Activated effector memory CD4-positive, alpha-beta T cell treated with Interleukin-2 at 50 U/mL for 16 hours (primary cell): Measurements from ENCODE around the gene CTBP1.

ENCODE experiments used
- DNase-seq: peaks from one replicate; pipeline ENCODE4 v3.0.0-alpha.2; 2020

The CTBP1 gene

DNA sequence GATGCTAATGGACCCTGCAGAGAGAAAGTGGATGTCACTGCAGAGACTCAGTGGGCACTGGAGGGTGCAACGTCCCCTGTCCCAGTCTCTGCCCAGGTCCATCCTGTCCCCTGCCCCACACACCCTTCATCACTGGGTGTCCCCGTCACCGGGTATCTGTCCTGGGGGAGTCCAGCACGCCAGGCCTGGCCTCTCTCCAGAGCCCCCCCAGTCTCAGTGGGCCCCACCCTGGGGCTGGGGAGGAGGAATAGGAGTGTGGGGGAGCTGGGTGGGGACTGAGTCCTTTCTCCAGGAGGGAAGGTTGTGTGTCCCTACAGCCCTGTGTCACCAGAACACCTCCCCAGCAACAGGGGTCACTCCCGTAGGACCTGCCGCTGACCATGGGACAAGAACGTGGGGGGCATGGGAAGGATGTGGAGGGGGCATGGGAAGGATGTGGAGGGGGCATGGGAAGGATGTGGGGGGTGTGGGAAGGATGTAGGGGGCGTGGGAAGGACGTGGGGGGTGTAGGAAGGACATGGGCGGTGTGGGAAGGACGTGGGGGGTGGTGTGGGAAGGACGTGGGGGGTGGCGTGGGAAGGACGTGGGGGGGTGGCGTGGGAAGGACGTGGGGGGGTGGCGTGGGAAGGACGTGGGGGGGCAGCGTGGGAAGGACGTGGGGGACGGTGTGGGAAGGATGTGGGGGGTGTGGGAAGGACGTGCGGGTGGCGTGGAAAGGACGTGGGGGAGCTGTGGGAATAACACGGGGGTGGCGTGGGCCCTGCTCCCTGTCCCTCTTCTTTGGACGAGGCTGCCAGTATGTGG is 55.5 kb downstream of the CTBP1 start:
- no peak for DNase-seq

DNA sequence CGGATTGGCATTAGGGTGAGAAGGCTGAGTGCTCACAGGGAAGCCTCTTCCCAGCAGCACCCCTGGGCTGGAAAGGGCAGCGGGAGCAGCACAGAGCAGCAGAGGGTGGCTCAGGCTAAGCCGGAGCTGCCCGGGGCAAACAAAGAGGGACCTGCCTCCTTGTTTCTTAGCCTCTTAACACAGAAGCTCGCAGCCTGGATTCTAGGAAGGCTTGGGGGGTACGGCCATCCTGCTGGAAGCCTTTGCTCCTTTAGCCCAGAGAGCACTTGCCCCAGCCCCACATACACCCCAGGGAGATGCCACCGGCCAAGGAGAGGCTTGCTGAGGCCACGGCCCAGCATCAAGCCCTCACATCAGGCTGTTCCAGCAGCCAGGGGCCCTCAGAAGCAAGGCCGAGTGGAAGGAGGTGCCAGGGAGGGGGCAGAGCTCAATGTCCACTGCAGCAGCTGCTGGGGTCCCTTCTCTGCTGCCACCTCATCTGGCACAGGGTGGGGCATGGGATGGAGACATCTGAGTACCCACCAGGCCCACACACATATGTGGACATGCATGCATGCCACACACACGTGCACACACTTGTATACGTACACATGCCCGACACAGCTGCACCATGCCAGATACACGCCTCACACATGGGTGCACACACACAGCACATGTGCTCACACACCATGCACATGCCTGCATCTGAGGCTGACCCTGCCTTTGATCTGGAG is 56.3 kb downstream of the CTBP1 start:
- no peak for DNase-seq

DNA sequence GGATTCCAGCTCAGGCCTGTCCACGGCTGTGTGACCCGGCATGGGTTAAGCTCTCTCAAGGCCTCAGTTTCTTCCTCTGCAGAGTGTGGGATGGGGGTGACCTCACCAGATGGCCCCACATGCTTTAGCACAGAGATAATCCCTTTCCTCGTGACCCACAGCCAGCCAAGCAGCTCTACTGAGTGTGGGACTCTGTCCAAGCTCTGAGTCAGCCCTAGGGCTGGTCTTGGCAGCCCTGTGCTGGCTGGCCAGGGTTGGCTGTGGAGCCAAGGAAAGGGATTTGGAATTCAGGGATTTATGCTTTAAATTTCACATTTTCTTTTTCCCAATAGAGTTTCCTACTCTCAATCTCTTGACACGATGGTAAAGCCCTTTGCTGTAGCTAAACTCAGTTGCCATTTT is 56.8 kb downstream of the CTBP1 start:
- DNase-seq, result no peak

DNA sequence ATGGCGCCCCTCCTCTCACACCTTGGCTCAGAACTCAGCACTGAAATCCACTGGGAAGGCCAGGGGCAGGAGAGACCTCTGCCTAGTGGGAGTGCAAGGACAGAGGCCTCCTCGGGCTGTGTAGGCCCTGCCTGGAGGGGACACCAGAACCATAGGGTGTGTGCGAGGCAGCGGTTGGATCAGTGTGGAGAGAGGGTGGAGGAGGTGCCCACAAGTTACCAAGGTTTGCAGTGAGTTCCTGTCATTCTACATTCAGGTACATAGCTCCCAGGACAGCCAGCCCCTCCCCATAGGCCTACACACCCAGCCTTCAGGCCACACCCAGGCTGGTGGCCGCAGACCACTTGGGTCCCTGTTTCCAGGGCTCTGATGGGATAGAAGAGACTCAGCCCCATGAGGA is 57.3 kb downstream of the CTBP1 start:
- DNase-seq, result no peak

DNA sequence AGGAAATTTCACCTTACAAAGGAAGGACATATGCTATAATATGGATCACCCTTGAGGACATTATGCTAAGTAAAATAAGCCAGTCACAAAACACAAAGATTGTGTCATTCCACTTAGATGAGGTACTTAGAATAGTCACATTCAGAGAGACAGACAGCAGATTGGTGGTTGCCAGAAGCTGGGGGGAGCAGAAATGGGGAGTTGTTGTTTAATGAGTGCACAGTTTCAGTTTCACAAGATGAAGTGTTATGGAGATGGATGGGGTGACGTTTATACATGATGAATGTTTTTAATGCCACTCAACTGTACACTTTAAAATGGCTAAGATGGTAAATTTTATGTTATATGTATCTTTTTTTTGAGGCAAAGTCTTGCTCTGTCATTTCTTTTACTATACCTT is 61.7 kb downstream of the CTBP1 start:
- DNase-seq, result no peak

DNA sequence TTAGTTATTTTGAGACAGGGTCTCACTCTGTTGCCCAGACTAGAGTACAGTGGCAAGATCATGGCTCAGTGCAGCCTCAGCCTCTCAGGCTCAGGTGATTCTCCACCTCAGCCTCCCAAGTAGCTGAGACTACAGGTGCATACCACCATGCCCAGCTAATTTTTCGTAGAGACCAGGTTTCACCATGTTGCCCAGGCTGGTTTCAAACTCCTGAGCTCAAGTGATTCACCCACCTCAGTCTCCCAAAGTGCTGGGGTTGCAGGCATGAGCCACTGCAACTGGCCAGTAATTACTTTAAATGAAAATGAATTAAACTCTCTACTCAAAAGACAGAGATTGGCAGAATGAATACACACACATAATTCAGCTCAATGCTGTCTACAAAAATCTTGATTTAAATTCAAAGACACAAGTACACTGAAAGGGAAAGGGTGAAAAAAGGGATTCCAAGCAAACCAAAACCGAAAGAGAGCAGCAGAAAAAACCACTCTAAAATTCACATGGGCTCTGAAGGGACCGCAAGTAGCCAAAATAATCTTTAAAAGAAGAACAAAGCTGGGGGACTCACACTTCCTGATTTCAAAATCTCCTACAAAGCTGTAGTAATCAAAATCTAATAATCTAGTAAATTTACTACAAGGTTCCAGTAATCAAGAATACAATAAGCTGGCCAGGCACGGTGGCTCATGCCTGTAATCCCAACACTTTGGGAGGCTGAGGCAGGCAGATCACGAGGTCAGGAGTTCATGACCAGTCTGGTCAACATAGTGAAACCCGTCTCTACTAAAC is 64.8 kb downstream of the CTBP1 start:
- no peak for DNase-seq

- DNase-seq, result no peak
Observed at GRCh38 chr4:1182313-1182712, 66.6 kb downstream of the CTBP1 start.

DNA sequence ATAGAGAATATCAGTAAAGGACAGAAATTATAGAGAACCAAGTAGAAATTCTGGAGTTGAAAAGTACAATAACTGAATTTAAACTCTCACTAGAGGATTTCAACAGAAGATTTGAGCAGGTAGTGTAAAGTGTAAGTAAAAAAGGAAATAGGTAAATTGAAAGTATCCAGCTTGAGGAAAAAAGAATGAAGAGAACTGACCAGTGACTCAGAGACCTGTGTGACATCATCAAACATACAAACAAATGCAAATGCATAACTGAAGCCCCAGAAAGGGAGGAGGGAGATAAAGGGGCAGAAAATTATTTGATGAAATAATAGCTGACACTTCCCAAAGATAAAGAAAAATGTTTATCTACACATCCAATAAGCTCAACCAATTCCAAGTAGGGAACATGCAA is 68.3 kb downstream of the CTBP1 start:
- no peak for DNase-seq

- no peak for DNase-seq
Observed at GRCh38 chr4:1179976-1180375, 69.0 kb downstream of the CTBP1 start.

- no peak for DNase-seq
Observed at GRCh38 chr4:1179089-1179441, 69.9 kb downstream of the CTBP1 start.

GRCh38 chr4:1178300-1179088 is 70.4 kb downstream of the CTBP1 start:
- DNase-seq, result no peak

DNA sequence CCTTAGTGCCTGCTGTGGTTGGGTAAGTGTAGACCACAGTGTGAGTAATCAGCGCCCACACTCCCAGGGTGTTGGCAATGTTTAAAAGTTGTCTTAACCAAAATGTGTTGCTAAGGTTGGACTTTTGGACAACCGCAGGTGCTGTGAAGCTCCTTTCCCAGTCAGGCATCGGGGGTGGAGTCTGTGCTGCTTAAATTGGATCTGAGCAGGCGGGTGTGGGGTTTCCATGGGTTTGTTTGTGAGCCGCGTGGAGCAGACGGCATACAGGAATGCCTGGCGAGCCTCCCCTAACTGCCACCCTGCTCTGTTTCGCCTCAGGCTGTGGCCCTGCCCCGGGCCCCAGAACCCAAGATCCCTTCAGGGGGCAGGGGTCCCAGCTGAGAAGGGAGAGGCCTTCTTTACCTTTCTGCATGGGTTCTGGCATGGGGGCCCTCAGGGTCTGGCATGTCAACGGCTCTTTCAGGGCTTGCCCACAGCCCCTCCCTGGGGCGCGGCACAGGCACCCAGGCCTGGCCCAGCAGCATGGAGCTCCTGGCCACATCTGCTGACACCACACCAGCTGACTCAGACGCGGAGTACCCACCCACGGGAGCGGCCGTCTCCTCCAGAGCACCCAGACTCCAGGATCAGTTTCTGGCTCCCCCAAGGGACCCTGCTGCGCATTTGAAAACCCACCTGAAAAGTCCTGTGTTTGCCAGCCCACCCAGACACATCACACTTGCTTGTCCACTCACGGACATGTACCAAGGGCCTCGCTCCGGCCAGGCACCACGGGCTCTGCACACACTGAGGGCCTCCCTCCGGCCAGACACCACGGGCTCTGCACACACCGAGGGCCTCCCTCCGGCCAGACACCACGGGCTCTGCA is 71.4 kb downstream of the CTBP1 start:
- DNase-seq, result no peak

DNA sequence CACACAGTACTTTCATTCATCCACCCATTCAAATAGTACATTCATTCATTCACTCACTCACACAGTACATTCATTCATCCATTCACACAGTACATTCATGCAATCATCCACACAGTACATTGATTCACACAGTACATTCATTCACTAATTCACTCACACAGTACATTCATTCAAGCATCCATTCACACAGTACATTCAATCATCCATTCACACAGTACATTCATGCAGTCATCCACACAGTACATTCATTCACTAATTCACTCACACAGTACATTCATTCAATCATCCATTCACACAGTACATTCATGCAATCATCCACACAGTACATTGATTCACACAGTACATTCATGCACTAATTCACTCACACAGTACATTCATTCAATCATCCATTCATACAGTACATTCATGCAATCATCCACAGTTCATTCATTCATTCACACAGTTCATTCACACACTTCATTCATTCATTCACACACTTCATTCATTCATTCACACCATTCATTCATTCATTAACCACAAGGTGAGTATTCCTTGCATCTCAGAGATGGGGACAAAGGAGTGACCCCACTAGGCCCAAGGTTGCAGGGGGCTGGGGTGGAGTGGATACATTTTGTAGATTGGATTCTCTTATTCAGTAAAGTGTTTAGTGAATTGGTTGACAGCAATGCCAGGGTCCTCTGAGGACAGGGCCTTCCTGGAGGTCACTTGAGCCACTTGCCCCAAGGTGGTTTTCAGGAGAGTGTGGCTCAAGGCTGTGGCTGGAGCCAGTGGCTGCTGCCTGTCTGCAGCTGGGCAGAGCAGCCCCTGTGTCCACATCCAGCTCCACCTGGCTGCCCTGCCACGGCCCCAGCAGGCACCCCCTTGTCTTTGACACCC is 72.3 kb downstream of the CTBP1 start:
- DNase-seq, result no peak

GRCh38 chr4:1175635-1176229 is 73.2 kb downstream of the CTBP1 start:
- no peak for DNase-seq

- no peak for DNase-seq
Observed at GRCh38 chr4:1174941-1175634, 73.8 kb downstream of the CTBP1 start.

DNA sequence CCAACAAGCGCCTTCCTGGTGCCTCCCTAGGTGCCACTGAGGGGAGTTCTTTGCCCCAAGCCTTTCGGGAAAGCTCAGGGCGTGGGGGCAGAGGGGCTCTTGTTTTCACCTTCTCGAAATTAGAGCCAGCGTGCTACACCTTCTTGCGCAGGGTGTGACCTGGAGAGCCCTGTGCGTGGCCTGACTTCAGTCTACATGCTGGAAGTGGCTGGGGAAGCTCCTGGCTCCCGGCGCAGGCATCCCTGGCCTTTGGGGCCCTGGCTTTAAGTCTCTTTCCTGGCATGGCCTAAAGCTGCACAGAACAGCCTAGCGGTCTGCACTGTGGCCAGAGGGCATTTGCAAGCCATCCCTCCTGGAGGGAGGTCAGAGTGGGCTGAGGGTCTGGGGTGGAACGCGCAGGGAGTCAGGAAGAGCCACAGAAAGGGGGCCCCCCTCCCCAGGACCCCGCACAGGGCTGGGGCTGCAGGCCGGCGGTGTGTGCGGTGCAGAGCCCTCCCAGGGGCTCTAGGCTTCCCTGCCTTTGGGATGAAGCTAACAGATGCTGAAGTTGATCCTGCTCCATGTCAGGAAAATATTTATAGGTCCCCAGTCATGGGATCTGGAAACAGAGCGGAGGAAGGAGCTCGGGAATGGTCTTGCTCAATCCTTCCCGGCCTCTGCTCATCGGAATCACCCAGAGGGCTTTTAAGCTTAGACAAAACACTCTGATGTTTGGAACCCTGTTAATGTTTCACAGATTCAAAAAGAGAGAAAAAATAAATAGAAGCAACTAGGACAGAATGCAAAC is 75.8 kb downstream of the CTBP1 start:
- DNase-seq, result no peak

GRCh38 chr4:1172228-1172851 is 76.6 kb downstream of the CTBP1 start, which contains the start of gene SPON2:
TSS of gene SPON2 (minus strand) at chr4:1172583.
- no peak for DNase-seq
